Ishikawa (cell line): ENCODE measurements around the gene MYRFL.

ENCODE experiments used
- CEBPB ChIP-seq: IDR thresholded peaks from 2 replicates; pipeline ENCODE4 v1.6.1; 2012
- CREB1 ChIP-seq: IDR thresholded peaks from 2 replicates; pipeline ENCODE4 v1.6.1; 2012; ENCODE audit warnings: low read depth
- EGR1 ChIP-seq: IDR thresholded peaks from 2 replicates; pipeline ENCODE4 v1.6.1; 2012
- EP300 ChIP-seq: IDR thresholded peaks from 2 replicates; pipeline ENCODE4 v1.6.1; 2012; ENCODE audit warnings: borderline replicate concordance
- FOXM1 ChIP-seq: IDR thresholded peaks from 2 replicates; pipeline ENCODE4 v1.6.1; 2012; ENCODE audit warnings: low read depth, borderline replicate concordance
- MAX ChIP-seq: IDR thresholded peaks from 2 replicates; pipeline ENCODE4 v1.6.1; 2012
- NFIC ChIP-seq: IDR thresholded peaks from 2 replicates; pipeline ENCODE4 v1.6.1; 2012
- RAD21 ChIP-seq: IDR thresholded peaks from 2 replicates; pipeline ENCODE4 v1.6.1; 2012; ENCODE audit warnings: low read depth
- REST ChIP-seq: IDR thresholded peaks from 2 replicates; pipeline ENCODE4 v1.6.1; 2012; ENCODE audit warnings: low read depth, mild to moderate bottlenecking
- TAF1 ChIP-seq: IDR thresholded peaks from 2 replicates; pipeline ENCODE4 v1.6.1; 2012; ENCODE audit warnings: low read depth, mild to moderate bottlenecking
- TCF12 ChIP-seq: IDR thresholded peaks from 2 replicates; pipeline ENCODE4 v1.6.1; 2012; ENCODE audit warnings: low read depth
- TEAD4 ChIP-seq: IDR thresholded peaks from 2 replicates; pipeline ENCODE4 v1.6.1; 2012
- YY1 ChIP-seq: IDR thresholded peaks from 2 replicates; pipeline ENCODE4 v1.6.1; 2012; ENCODE audit warnings: low read depth
- ZBTB7A ChIP-seq: IDR thresholded peaks from 2 replicates; pipeline ENCODE4 v1.6.1; 2012; ENCODE audit warnings: low read depth
- TF ChIP-seq, protein P1 (sequence below): IDR thresholded peaks from 2 replicates; pipeline ENCODE4 v1.6.1; 2012

Gene MYRFL

GRCh38 chr12:69993433-69993832 lies 168.4 kb downstream of the MYRFL start:
- no peak for TF ChIP-seq CREB1
- TF ChIP-seq CEBPB: no peak
- TF ChIP-seq RAD21: no peak
- TF ChIP-seq TAF1: no peak
- TF ChIP-seq EGR1: no peak
- TF ChIP-seq, protein P1, sequence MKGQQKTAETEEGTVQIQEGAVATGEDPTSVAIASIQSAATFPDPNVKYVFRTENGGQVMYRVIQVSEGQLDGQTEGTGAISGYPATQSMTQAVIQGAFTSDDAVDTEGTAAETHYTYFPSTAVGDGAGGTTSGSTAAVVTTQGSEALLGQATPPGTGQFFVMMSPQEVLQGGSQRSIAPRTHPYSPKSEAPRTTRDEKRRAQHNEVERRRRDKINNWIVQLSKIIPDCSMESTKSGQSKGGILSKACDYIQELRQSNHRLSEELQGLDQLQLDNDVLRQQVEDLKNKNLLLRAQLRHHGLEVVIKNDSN: no peak
- no peak for TF ChIP-seq MAX
- TF ChIP-seq REST: no peak
- TF ChIP-seq TEAD4: no peak
- TF ChIP-seq ZBTB7A: no peak

- TF ChIP-seq TAF1: no peak
- TF ChIP-seq, protein P1: no peak
- TF ChIP-seq FOXM1: no peak
- TF ChIP-seq ZBTB7A: no peak
These were observed 169.7 kb downstream of the MYRFL start for GRCh38 chr12:69994724-69995173.

GRCh38 chr12:69996241-69996640 lies 171.2 kb downstream of the MYRFL start:
- TF ChIP-seq YY1: no peak
- TF ChIP-seq CREB1: no peak
- no peak for TF ChIP-seq TCF12
- TF ChIP-seq CEBPB: no peak
- no peak for TF ChIP-seq TEAD4
- TF ChIP-seq EGR1: no peak
- TF ChIP-seq NFIC: no peak
- no peak for TF ChIP-seq RAD21
- TF ChIP-seq, protein P1: no peak
- TF ChIP-seq ZBTB7A: no peak
- no peak for TF ChIP-seq MAX
- TF ChIP-seq TAF1: no peak
- no peak for TF ChIP-seq EP300
- TF ChIP-seq FOXM1: no peak
- no peak for TF ChIP-seq REST

DNA sequence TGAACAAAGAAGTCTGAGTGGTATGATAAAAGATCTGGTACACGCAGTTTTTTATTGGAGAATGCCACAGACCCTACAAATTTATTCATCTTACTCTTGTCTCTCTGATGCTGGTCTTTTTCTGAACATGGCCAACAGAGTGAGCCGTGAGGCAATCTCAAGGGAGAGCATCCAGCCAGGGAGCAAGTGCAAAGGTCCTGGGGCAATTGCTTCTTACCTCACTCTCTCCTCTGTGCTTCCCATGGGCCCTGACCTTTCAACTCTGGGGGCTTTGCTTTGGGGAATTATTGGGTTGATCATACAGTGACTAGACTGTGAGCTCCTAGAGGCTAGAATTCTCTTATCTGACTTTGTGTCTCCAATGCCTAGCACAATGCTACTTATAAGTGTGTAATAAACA lies 171.7 kb downstream of the MYRFL start:
- TF ChIP-seq CREB1: no peak
- no peak for TF ChIP-seq YY1
- TF ChIP-seq REST: no peak
- no peak for TF ChIP-seq CEBPB
- no peak for TF ChIP-seq EGR1
- no peak for TF ChIP-seq TAF1
- TF ChIP-seq MAX: no peak
- TF ChIP-seq EP300: no peak
- no peak for TF ChIP-seq ZBTB7A
- TF ChIP-seq TCF12: no peak
- no peak for TF ChIP-seq FOXM1
- no peak for TF ChIP-seq NFIC
- TF ChIP-seq, protein P1: no peak
- no peak for TF ChIP-seq TEAD4
- no peak for TF ChIP-seq RAD21
